Duodenal mucosa (tissue), 2 donors: ENCODE measurements around the gene ANP32B.
"Not testable (repeated sequence)": the region's sequence is repeated elsewhere in the genome, so short reads cannot be mapped to it uniquely, and the experiment has no call there.

ENCODE experiments used
- H3K27ac ChIP-seq: one replicate; pipeline ENCODE4 v1.7.0; 2013; ENCODE audit warnings: low read depth, low read length
- H3K27me3 ChIP-seq, 2 donors: one replicate each; pipeline ENCODE4 v1.7.0; 2013; ENCODE audit warnings: low read length in 2 of 2, control low read depth in 1 of 2; ENCODE audit not compliant: insufficient read depth in 2 of 2, control insufficient read depth in 1 of 2
- H3K36me3 ChIP-seq, 2 donors: one replicate each; pipeline ENCODE4 v1.7.0; 2013; ENCODE audit warnings: low read length in 2 of 2, control low read depth in 1 of 2; ENCODE audit not compliant: insufficient read depth in 2 of 2, control insufficient read depth in 1 of 2
- H3K4me1 ChIP-seq, 2 donors: one replicate each; pipeline ENCODE4 v1.7.0; 2013; ENCODE audit warnings: low read length in 2 of 2, control low read depth in 1 of 2; ENCODE audit not compliant: insufficient read depth in 2 of 2, control insufficient read depth in 1 of 2
- H3K4me3 ChIP-seq, 2 donors: one replicate each; pipeline ENCODE4 v1.7.0; 2013; ENCODE audit warnings: low read length in 2 of 2, low read depth in 1 of 2
- H3K9ac ChIP-seq, 2 donors: one replicate each; pipeline ENCODE4 v1.7.0; 2013; ENCODE audit warnings: low read length in 2 of 2, low read depth in 1 of 2
- H3K9me3 ChIP-seq, 2 donors: one replicate each; pipeline ENCODE4 v1.7.0; 2013; ENCODE audit warnings: low read length in 2 of 2, control low read depth in 1 of 2; ENCODE audit not compliant: control insufficient read depth in 1 of 2

Gene ANP32B

GRCh38 chr9:97962136-97962535 is 21.0 kb upstream of the ANP32B start:
- no peaks in the 10 kb centered on the region for H3K36me3 ChIP-seq
- no peak overlapping the region for H3K9ac ChIP-seq
- H3K27me3 ChIP-seq: peaks cover 0 to 4% of the 10 kb centered on the region in 2 donors
- H3K27ac ChIP-seq: no peak overlapping the region
- H3K4me3 ChIP-seq: no peak overlapping the region
- no peaks in the 10 kb centered on the region for H3K9me3 ChIP-seq
- H3K4me1 ChIP-seq: no peaks in the 10 kb centered on the region

- Histone ChIP-seq H3K4me3 (no peak overlapping the region), H3K27ac (no peak overlapping the region), H3K9ac (no peak overlapping the region), H3K27me3 (peaks cover 2 to 4% of the 10 kb centered on the region in 2 donors), H3K36me3 (no peaks in the 10 kb centered on the region), H3K4me1 (no peaks in the 10 kb centered on the region), H3K9me3 (no peaks in the 10 kb centered on the region)
Observed at GRCh38 chr9:97962575-97962974, 20.6 kb upstream of the ANP32B start.

GRCh38 chr9:97963232-97963631 is 19.9 kb upstream of the ANP32B start:
- no peaks in the 10 kb centered on the region for H3K4me1 ChIP-seq
- H3K4me3 ChIP-seq: no peak overlapping the region
- peaks cover 2 to 4% of the 10 kb centered on the region in 2 donors for H3K27me3 ChIP-seq
- no peaks in the 10 kb centered on the region for H3K9me3 ChIP-seq
- no peaks in the 10 kb centered on the region for H3K36me3 ChIP-seq
- no peak overlapping the region for H3K27ac ChIP-seq
- H3K9ac ChIP-seq: no peak overlapping the region

- H3K4me3 ChIP-seq: no peak overlapping the region
- no peaks in the 10 kb centered on the region for H3K4me1 ChIP-seq
- no peak overlapping the region for H3K27ac ChIP-seq
- peaks cover 2 to 4% of the 10 kb centered on the region in 2 donors for H3K27me3 ChIP-seq
- no peak overlapping the region for H3K9ac ChIP-seq
- H3K9me3 ChIP-seq: no peaks in the 10 kb centered on the region
- H3K36me3 ChIP-seq: no peaks in the 10 kb centered on the region
Observed at GRCh38 chr9:97964901-97965300, 18.2 kb upstream of the ANP32B start.

- Histone ChIP-seq H3K27me3 (peaks cover 2 to 4% of the 10 kb centered on the region in 2 donors), H3K9ac (no peak overlapping the region), H3K27ac (no peak overlapping the region), H3K4me3 (no peak overlapping the region), H3K36me3 (no peaks in the 10 kb centered on the region), H3K4me1 (no peaks in the 10 kb centered on the region), H3K9me3 (no peaks in the 10 kb centered on the region)
Observed at GRCh38 chr9:97966493-97966892, 16.6 kb upstream of the ANP32B start.

- H3K27me3 ChIP-seq: peaks cover 2 to 4% of the 10 kb centered on the region in 2 donors
- no peaks in the 10 kb centered on the region for H3K9me3 ChIP-seq
- no peak overlapping the region for H3K4me3 ChIP-seq
- no peak overlapping the region for H3K9ac ChIP-seq
- no peaks in the 10 kb centered on the region for H3K4me1 ChIP-seq
- no peaks in the 10 kb centered on the region for H3K36me3 ChIP-seq
- H3K27ac ChIP-seq: no peak overlapping the region
Observed at GRCh38 chr9:97969014-97969413, 14.1 kb upstream of the ANP32B start.

- H3K27ac ChIP-seq: no peak overlapping the region
- no peaks in the 10 kb centered on the region for H3K36me3 ChIP-seq
- no peaks in the 10 kb centered on the region for H3K9me3 ChIP-seq
- no peak overlapping the region for H3K4me3 ChIP-seq
- no peaks in the 10 kb centered on the region for H3K4me1 ChIP-seq
- no peak overlapping the region for H3K9ac ChIP-seq
- peaks cover 2 to 4% of the 10 kb centered on the region in 2 donors for H3K27me3 ChIP-seq
Observed at GRCh38 chr9:97970165-97970564, 13.0 kb upstream of the ANP32B start.

- no peaks in the 10 kb centered on the region for H3K4me1 ChIP-seq
- H3K9me3 ChIP-seq: no peaks in the 10 kb centered on the region
- H3K27ac ChIP-seq: no peak overlapping the region
- H3K4me3 ChIP-seq: no peak overlapping the region
- H3K36me3 ChIP-seq: no peaks in the 10 kb centered on the region
- no peaks in the 10 kb centered on the region for H3K27me3 ChIP-seq
- no peak overlapping the region for H3K9ac ChIP-seq
Observed at GRCh38 chr9:97972753-97973152, 10.4 kb upstream of the ANP32B start.

GRCh38 chr9:97975376-97975775 is 7.8 kb upstream of the ANP32B start:
- Histone ChIP-seq H3K4me1 (no peaks in the 10 kb centered on the region), H3K9me3 (no peaks in the 10 kb centered on the region), H3K27me3 (no peaks in the 10 kb centered on the region), H3K4me3 (no peak overlapping the region), H3K9ac (no peak overlapping the region), H3K36me3 (no peaks in the 10 kb centered on the region), H3K27ac (no peak overlapping the region)

- not testable (repeated sequence) for H3K36me3 ChIP-seq, H3K4me3 ChIP-seq, H3K9ac ChIP-seq, H3K27ac ChIP-seq, H3K4me1 ChIP-seq, H3K9me3 ChIP-seq, H3K27me3 ChIP-seq
Observed at GRCh38 chr9:97976633-97977032, 6.5 kb upstream of the ANP32B start.
